Measurements from ENCODE around the gene UNC50.
"Not testable (repeated sequence)": the region's sequence is repeated elsewhere in the genome, so short reads cannot be mapped to it uniquely, and the experiment has no call there.

UNC50 gene

DNA sequence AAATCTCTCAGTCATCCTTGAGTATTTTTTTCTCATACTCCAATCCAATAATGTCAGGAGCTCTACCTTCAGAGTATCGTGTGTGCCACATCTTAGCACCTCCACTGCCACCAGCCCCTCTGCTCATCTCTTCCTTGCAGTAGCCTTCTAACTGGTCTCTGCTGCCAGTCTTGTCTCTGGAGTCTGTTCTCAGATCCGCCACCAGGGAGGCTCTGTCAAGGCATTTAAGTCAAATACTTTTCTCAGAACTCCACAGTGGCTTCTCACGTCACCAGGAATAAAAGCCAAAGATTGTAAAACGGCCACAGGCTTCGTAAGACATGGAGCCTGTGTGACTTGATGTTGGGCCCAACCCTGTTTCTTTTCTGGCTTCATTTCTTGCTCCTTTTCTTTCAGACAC is 7.1 kb downstream of the UNC50 start:
- DNase-seq, result no peak

- DNase-seq, result no peak
Measured at GRCh38 chr2:98617149-98617548, 8.8 kb downstream of the UNC50 start.

GRCh38 chr2:98623657-98624056 is 15.3 kb downstream of the UNC50 start:
- DNase-seq, result no peak

- no peak for DNase-seq
Measured at GRCh38 chr2:98632351-98632750, 24.0 kb downstream of the UNC50 start.

GRCh38 chr2:98634406-98635092 is 26.2 kb downstream of the UNC50 start:
- no peak for DNase-seq

GRCh38 chr2:98637401-98638147 is 29.2 kb downstream of the UNC50 start:
- no peak for DNase-seq

GRCh38 chr2:98643496-98644100 is 35.2 kb downstream of the UNC50 start:
- DNase-seq, result no peak

- no peak for DNase-seq
Measured at GRCh38 chr2:98647636-98648035, 39.2 kb downstream of the UNC50 start.

DNA sequence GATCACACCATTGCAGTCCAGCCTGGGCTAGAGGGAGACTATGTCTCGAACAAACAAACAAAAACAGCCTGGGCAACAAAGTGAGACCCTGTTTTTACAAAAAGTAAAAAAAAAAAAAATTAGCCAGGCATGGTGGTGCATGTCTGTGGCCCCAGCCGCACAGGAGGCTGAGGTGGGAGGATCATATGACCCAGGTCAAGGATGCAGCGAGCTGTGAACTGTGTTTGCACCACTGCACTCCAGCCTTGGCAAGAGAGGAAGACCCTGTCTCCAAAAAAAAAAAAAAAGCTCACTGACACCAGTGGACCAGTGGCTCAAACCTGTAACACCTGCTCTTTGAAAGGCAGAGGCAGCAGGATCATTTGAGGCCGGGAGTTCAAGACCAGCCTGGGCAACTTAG is 40.1 kb downstream of the UNC50 start:
- no peak for DNase-seq

- DNase-seq, result peak; percentile 67 to 94
Measured at GRCh38 chr2:98649135-98649991, 41.0 kb downstream of the UNC50 start.

GRCh38 chr2:98649992-98650375 is 41.6 kb downstream of the UNC50 start:
- DNase-seq, result no peak

DNA sequence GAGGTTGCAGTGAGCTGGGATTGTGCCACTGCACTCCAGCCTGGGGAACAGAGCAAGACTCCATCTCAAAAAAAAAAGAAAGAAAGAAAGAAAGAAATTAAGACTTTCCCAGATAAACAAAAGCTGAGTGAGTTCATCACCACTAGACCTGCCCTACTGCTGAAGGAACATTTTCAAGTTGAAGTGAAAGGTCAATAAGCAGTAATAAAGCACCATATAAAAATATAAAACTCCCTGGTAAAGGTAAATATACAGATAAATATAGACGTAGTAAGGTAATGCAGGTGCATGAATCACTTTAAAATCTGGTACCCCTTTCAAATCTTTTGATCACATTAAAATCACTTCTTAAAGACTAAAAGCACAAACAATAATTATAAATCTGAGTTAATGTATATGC is 42.6 kb downstream of the UNC50 start:
- no peak for DNase-seq

GRCh38 chr2:98654699-98655495 is 46.5 kb downstream of the UNC50 start:
- peak; percentile 29 to 50 for DNase-seq

DNA sequence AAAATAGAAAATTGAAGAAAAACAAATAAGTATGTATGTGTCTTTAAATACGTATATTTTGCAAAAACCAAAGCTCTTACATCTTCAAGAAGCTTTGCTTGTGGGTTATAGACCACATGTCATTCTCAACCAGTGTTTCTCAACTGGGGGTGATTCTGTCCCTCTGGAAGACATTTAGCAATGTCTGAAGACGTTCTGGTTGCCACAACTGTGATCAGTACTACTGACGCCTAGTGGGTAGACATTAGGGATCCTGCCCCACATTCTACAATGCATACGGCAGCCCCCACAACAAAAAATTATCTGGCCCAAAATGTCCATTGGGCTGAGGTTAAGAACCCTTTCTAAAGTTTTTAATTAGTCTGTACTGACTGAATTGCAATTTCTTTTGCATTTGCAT is 48.4 kb downstream of the UNC50 start:
- peak; percentile 56 to 81 for DNase-seq

DNA sequence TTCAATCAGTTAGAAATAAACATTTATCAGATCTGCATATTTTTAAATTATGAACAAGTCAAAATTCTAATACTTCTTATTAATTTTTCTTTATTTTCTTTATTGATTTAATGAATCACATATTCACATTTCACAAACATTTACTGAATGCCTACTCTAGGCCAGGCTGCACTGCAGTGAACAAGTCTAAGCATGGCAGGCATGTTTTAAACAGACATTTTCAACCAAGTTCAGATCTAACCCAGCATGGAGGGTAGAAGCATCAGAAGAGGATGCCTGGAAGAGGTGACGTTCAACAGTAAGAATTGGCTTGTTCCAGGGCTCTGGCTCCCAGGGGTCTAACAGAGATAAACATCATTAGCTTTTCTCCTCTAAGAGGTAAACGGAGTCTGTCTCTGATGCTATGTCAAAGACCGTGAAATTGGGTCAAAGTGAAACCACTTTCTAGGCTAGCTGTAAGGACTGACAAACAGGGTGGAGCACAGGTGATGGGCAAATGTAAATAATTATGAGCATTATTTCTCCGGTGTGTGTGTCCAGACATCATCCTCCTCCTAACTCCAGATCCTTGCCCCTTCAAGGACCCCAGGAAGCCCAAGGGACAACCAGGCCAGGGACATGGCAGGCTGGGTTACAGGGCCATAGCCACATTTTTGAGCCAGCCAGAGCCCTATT is 50.6 kb downstream of the UNC50 start:
- DNase-seq, result no peak

DNA sequence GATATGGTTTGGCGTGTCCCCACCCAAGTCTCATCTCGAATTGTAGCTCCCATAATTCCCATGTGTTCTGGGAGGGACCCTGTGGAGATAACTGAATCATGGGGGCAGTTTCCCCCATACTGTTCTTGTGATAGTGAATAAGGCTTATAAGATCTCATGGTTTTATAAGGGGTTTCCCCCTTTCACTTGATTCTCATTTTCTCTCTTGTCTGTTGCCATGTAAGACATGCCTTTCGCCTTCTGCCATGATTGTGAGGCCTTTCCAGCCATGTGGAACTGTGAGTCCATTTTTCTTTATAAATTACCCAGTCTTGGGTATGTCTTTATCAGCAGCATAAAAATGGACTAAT is 51.1 kb downstream of the UNC50 start:
- not testable (repeated sequence) for DNase-seq

- DNase-seq, result no peak
Measured at GRCh38 chr2:98663511-98664090, 55.2 kb downstream of the UNC50 start.

DNA sequence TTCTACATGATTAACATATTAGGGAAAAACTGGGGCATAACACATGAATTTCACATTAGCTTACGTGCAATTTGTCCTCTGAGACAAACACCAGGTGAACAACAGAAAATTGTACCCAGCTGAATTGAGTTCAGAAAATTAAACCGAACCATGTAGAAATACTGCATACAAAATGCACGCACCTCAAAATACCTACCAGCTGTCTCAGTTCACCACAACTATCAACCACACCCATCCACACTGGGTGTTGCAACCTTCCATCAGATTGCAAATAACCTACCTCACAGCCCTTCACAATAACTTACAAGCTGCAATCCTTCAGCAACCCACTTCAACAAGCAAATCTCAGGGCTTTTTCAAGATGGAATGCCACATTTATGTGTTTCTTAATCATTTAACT is 55.9 kb downstream of the UNC50 start:
- peak in 1 of 2 donors; percentile 27 for DNase-seq

DNA sequence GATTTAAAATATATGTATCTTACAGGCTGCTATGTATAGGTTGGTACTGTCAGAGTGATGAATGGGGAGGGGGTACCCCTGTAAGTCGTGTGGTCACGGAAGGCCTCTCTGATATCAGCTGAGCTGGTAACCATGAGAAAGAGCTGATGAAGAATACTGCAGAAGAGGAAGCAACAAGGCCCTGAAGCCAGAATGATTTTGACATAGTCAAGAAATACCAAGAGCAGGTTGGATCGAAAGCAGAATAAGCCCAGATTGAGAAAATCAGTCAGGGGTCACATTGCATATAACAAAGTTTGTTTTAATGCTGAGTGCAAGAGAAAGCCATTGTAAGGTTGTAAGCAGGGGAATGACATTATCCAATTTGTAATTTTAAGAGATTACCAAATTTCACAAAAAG is 57.3 kb downstream of the UNC50 start:
- DNase-seq, result peak; percentile 15 to 53

Measured in inflammatory macrophage treated with lipopolysaccharide for 1 hour (primary cell).